GM19468 (cell line): ENCODE results near the gene SLC9C2.
"Not testable (repeated sequence)": the region's sequence is repeated elsewhere in the genome, so short reads cannot be mapped to it uniquely, and the experiment has no call there.

Experiments
- ATAC-seq: cut with Tn5 transposase; IDR thresholded peaks from one replicate; pipeline ENCODE4 v1.9.1; 2021; ENCODE audit warnings: mild to moderate bottlenecking, moderate library complexity, moderate number of reproducible peaks; ENCODE audit not compliant: unreplicated experiment; ENCODE audit errors: extremely low read depth

Gene SLC9C2, protein sequence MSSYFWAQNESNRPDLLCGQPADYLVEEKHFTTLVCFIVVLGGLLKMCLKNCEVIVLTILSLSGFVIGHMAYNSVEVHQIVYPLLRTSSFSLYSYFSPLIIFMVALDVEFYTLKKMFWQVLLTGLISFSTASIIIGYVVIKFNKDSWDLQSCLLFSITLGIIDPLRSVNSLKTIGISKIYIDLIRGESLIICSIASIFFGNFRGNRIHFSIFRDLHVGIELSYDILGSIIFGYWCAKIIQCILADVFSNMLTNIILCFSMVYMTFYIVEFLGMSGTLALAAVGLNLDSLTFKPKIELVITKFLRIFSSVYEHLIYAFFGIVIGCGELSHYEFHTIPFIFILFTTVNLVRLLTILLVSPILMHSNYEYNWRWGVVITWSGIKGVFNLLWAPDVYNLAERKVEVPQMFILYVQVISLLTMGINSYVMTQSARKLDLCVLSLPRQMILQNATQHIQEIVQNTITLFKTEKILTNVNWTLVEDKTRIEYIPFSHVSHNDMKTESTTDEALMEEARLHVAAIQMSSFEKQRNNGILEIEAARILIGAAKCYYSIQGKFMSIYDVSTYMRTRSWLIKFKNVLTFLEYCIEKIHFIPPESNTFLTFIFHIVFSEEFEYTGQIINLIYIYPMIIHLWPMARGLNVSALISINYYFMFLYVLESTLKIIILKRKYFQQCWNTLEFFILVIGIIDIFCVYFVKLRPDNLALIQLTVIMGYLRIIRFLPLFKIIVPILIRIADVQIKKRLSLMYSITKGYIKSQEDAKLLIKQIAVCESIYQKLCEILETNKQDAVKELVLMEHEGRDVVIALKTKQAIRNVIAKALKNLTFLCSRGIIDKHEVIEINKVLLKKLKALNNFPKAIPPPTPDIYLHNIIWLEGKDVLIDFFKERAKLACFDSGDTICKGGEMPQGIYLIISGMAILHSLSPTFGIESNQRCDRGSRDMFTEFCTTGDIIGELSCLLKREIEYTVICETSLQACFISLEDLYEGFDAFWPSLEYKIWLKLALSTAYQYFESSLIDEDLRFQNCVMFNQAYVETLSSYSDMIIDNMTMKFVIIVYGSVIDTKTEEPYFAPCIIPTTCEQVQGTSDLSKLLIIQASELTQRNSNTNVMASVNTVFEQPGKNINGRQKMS

DNA sequence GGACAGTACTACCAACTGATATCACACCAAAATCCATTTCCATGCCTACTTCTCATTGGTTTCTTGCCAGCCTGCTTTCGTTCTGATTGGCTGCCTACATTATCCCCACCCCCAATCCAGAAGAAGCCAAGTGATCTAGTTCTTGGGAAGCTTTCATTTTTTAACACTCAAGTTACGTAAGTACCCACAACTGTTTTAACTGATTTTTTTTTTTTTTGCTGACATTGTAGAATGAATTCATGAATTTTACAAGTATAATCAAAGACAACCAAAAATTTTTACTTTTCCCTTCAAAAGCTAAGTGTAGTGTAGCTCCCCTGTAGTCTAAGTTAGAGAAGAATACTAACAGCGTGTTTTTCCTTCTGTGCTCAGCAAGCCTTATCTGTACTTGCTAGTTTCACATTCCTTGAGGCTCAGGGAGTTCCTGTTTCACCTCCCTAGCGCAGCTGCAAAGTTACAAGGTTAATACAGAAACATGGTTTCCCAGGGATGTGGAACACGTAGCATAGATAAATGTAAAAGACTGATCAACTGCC lies at the start of gene SLC9C2:
TSS of gene SLC9C2 (minus strand) at position 17 of the 536 bp plus-strand sequence. CDS start 1,296 bp downstream, outside the sequence.
- no peak for ATAC-seq

DNA sequence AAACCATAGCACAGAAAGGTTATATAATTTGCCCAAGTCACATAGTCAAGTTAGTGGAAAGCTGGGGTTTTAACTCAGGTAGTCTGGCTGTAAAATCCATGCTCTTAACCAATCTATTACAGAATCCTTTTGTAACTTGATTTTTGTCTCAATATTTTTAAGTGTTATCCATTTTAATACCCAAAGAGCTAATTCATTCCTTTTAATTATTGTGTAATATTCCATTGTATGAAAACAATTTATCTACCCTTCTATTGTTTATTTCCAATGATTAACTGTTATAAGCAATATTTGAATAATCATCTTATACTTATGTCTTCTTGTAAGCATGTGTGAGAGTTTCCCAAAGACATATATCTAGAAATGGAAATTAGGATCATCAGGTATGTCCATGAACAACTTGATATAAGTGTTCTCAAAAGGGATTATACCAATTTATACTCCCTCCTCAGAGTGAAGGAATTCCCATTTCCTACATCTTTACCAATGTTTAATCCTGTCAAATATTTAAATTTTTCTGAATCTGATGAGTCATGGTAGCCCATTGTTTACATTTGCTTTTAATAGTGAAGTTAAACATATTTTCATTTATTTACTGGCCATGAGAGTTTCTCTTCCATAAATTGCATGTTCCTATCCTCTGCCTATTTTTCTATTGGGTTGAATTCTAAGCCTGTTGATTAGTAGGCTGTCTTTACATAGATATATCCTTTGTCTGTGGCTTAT lies 46.2 kb upstream of the SLC9C2 start:
- ATAC-seq, result no peak

DNA sequence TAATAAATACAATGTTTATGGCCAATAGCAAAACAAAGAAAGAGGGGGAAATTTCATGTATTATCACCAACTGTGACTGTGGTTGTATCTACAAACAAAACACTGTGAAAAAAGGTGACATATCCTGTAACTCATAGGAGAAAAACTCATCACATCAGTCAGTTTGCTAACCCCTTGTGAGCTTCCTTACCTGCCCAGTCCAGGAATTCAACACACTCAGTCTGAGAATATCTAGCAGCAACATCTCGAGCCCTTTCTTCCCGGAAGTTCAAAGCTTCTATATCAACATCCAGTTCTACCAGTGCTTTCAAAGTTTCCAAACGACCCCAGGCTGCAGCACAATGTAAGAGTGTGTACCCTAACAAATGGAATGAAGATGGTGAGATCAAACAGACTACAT lies 43.8 kb upstream of the SLC9C2 start:
- ATAC-seq, result no peak

DNA sequence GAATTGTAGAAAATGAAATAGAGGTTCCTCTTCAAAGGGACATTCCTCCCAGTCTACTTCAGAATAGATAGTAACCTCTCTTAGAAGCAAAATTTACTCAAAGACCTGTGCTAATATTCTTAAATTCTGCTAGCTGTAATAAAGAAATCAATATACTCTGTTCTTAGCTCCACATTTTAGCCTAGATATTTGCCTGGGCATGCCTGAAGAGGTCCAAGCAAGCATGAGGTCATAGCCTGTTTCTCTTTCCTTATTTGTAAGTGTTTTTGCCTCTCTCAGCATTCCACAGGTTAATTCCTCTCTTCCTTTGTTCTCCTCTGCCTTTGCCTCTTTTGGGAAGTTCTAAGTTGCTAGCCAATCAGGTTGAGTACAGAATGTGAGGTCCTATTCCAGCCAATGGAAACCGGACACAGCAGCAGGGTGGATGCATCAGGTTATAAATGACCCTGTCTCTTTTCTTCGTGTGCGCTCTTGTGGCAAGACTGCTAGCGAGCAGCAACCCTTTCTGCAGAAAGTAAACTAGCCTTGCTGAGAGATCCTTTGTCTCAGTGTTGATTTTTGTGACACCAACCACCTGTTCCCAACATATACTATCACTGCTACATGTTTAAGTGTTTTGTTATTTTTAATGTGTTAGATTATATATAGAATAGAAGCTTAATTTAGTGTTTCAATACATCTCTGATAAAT lies 39.7 kb upstream of the SLC9C2 start:
- ATAC-seq, result not testable (repeated sequence)

DNA sequence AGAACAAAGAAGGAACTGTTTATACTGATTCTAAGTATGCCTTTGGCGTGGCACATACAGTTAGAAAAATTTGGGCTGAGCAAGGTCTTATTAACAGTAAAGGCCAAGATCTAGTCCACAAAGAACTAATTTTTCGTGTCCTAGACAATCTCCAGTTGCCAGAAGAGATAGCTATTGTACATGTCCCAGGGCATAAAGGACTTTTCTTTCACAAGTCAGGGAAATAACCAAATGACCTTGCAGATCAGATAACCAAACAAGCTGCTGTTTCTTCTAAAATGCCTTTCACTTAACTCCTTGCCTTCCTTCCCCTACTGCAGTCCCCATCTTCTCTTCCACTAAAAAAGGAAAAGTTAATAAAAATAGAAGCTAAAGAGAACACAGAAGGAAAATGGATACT lies 36.2 kb upstream of the SLC9C2 start:
- ATAC-seq, result no peak

DNA sequence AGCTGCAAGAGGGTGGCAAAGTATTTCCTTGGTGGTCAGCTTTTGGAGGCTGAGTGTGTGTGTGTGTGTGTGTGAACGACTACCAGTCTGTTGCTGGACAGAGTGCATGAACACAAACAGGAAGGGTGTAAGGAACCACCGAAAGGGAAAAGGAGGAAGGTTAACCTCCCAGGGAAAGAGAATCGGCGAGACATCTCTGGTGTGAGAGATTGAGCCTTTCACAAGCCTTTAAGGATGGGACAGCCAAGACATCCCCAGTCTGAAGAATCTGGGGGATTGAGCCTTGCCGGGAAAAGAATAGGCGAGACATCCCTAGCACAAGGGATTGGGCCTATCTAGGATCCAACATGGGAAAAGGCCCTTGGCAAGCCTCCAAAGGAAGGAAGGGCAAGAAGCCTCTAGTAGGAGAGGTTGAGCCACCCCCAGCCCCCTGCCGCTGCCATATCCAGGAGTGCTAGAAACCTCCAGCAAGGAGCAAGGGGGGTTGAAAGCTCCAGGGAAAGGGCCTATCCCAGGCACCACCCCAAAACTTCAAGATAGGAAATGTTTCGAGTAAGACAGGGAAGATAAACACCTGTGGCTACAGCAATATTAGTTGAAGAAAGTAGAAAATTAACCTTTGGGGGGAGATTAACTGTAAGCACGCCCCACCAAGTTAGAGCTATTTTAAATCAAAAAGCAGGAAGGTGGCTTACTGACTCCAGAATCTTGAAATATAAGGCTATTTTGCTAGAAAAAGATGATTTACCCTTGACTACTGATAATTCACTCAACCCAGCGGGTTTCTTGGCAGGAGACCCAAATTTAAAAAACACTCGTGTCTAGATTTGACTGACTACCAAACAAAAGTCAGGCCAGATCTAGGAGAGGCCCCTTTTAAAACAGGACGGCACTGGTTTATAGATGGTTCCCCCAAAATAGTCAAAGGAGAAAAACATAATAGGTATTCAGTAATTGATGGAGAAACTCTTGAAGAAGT lies 35.5 kb upstream of the SLC9C2 start:
- ATAC-seq, result no peak

DNA sequence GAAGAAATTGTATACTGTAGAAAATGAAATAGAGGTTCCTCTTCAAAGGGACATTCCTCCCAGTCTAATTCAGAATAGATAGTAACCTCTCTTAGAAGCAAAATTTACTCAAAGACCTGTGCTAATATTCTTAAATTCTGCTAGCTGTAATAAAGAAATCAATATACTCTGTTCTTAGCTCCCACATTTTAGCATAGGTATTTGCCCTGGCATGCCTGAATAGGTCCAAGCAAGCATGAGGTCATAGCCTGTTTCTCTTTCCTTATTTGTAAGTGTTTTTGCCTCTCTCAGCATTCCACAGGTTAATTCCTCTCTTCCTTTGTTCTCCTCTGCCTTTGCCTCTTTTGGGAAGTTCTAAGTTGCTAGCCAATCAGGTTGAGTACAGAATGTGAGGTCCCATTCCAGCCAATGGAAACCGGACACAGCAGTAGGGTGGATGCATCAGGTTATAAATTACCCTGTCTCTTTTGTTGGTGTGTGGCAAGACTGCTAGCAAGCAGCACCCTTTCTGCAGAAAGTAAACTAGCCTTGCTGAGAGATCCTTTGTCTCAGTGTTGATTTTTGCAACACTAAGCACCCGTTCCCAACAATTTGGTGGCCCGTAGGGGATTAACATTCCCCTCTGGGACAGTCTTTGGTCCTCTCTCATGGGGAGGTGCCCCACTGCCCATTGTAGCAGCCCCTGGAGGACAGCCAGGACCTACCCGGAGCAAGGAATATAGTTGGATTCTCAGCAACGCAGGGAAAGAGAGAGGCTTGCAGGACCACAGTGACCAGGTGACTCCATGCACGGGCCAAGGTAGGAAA lies 34.6 kb upstream of the SLC9C2 start:
- ATAC-seq, result not testable (repeated sequence)

DNA sequence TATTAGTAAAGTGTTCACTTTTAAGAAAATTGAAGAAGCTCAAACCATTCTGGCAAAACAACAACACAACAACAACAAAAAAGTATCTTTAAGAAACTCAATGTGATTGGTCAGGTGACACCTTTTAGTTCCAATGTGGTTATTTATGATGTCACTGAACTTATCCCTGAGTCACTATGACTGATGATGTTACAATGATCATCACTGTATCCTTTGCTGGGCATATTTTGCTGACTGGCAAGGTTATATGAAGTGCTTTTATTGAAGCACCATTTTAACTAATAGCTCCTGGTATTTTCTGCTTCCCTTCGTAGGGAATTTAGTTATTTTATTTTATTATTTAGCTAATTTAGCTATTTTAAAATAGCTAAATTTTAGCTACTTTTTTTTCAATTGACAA lies 32.2 kb upstream of the SLC9C2 start, which contains the start of gene TEX50:
TSS of gene TEX50 (plus strand) at position 223 of the 400 bp plus-strand sequence. CDS start 184 bp downstream, outside the sequence.
- no peak for ATAC-seq

DNA sequence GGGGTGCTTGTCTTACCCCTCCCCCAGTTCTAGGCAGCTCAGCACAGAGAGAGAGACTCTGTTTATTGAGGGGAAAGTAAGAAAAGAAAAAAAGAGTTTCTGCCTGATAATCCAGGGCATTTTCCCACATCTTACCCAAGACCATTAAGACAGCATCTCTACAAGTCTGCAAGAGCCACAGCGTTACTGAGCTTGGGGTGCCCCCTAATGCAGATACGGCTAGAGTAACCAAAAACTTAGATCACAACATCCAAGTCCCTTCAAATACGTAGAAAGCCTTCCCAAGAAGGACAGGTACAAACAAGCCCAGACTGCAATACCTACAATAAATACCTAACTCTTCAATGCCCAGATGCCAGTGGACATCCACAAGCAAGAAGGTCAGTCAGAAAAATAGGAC lies 26.0 kb upstream of the SLC9C2 start:
- ATAC-seq, result no peak

DNA sequence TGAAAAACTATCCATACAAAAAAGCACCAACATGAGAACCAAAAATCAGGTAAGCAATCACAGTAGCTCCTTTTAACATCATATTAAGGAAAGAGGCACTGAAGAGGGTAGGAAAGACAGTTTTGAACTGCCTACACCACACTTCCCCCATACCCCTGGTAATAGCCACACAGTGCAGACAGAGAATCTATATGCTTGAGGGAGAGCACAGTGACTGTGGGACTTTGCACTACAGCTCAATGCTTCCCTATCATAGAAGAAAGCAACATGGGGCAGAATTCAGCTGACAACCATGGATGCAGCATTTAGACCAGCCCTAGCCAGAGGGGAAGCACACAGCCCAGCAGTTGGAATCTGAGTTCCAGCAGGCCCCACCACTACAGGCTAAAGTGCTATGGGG lies 24.4 kb upstream of the SLC9C2 start:
- no peak for ATAC-seq

DNA sequence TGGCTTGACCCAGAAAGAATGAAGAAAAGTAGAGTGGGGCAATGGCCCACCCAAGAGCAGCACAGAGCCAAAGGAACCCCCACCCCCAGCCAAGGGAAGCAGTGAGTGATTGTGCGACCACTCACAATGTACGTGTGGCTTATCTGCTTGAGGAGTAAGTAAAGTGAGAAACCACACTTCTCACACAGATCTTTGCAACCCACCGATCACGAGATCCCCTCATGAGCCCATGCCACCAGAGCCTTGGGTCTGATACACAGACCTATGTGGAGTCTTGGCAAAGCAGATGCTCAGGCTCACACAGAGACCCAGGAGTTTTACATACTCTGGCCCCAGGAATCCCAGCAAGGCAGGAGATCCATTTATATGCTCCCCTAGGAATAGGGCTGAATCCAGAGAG lies 14.0 kb upstream of the SLC9C2 start:
- no peak for ATAC-seq

DNA sequence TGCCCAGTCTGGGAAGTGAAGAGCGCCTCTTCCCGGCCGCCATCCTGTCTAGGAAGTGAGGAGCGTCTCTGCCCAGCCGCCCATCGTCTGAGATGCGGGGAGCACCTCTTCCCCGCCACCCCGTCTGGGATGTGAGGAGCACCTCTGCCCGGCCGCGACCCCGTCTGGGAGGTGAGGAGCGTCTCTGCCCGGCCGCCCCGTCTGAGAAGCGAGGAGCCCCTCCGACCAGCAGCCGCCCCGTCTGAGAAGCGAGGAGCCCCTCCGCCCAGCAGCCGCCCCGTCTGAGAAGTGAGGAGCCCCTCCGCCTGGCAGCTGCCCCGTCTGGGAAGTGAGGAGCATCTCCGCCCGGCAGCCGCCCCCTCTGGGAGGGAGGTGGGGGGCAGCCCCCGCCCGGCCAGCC lies 10.2 kb upstream of the SLC9C2 start:
- not testable (repeated sequence) for ATAC-seq

DNA sequence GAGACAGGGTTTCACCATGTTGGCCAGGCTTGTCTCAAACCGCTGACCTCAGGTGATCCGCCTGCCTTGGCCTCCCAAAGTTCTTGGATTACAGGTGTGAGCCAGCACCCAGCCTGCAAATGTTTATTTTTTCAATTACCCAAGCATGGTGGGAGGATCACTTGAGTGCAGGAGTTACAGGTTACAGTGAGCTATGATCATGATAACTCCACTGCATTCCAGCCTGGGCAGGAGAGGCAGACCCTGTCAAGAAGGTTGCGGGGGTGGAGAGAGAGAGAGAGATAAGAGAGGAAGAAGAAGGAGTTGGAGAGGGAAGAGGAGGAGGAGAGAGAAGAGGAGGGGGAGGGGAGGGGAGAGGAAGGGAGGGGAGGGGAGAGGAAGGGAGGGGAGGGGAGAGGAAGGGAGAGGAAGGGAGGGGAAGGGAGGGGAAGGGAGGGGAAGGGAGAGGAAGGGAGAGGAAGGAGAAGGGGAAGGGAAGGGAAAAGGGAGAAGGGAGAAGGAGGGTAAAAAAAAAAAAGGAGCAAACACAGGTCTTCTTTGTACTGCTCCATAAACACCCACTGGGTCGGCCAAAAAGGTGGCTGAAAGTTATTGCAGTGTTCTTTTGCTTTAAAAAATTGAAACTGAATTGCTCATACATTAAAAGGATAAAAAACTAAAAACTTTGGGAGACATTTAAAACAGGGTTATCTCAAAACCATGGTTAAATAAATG lies 5.8 kb upstream of the SLC9C2 start:
- ATAC-seq, result no peak

DNA sequence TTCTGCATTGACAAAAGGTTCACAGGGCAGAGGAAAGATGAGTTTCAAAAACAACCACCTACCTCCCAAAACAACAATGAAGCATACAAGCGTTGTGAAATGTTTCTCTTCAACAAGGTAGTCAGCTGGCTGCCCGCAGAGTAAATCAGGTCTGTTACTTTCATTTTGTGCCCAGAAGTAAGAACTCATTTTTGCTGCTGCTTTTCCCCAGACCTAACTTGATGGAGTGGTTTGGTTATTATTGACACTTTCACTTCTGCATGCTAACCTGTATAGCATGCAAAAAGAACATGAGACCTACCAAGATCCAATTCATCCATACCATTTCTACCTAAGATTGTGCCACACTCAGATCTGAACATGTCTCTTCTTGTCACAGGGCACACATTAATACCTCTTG lies 1.3 kb downstream of the SLC9C2 start:
- no peak for ATAC-seq

DNA sequence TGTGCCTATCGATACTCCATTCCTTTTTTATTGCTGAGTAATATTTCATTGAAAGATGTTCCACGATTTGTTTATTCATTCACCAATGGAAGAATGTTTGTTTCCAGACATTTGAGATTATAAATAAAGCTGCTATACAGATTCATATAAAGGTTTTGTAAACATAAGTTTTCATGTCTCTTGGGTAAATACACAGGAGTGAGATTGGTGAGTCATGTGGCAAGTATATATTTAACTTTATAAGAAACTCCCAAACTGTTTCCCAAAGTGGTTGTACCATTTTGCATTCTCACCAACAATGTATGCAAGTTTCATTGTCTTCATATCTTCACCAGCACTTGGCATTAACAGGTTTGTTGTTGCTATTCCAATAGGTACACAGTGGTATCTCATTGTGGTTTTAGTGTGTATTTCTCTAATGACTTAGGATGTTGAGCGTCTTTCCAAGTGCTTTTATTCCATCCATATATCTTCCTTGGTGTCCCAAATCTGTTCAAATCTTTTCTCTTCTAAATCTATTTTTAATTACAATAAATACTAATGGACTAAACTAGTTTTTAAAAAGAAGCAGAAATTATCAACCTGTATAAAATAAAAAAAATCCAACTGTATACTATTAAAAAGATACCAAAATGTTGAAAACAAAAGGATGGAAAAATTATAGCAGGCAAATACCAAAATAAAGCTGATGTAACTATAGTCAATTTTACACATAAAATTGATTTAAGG lies 6.6 kb downstream of the SLC9C2 start:
- ATAC-seq, result no peak

DNA sequence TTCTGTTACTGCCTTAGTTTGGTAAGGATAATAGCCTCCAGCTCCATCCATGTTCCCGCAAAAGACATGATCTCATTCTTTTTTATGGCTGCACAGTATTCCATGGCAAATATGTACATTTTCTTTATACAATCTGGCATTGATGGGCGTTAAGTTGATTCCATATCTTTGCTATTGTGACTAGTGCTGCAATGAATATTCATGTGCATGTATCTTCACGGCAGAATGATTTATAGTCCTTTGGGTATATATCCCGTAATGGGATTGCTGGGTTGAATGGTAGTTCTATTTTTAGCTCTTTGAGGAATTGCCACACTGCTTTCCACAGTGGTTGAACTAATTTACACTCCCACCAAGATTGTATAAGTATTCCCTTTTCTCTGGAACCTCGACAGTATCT lies 11.7 kb downstream of the SLC9C2 start:
- ATAC-seq, result not testable (repeated sequence)
